NCI-H1930 (cell line): ENCODE results near the gene GLIS1.

Experiments used
- DNase-seq, 2 experiments: peaks; one replicate each; lab custom pipeline; 2025; lab: John Stamatoyannopoulos, UW

GLIS1 gene

GRCh38 chr1:53593758-53594380, 145.1 kb downstream of the GLIS1 start:
- DNase-seq, result no peak

- no peak for DNase-seq
Observed at GRCh38 chr1:53592985-53593757, 145.8 kb downstream of the GLIS1 start.

GRCh38 chr1:53592521-53592982, 146.4 kb downstream of the GLIS1 start:
- DNase-seq, result no peak

GRCh38 chr1:53591924-53592323, 147.0 kb downstream of the GLIS1 start:
- DNase-seq, result no peak

GRCh38 chr1:53590531-53591515, 148.1 kb downstream of the GLIS1 start:
- DNase-seq, result no peak

- no peak for DNase-seq
Observed at GRCh38 chr1:53590104-53590503, 148.9 kb downstream of the GLIS1 start.

- DNase-seq, result no peak
Observed at GRCh38 chr1:53589043-53589887, 149.7 kb downstream of the GLIS1 start.

GRCh38 chr1:53588053-53588779, 150.7 kb downstream of the GLIS1 start:
- no peak for DNase-seq

- DNase-seq, result no peak
Observed at GRCh38 chr1:53587252-53587988, 151.5 kb downstream of the GLIS1 start.

GRCh38 chr1:53586765-53587164, 152.2 kb downstream of the GLIS1 start:
- DNase-seq, result no peak

GRCh38 chr1:53585565-53585964, 153.4 kb downstream of the GLIS1 start:
- no peak for DNase-seq

- DNase-seq, result no peak
Observed at GRCh38 chr1:53585129-53585528, 153.8 kb downstream of the GLIS1 start.

- DNase-seq, result no peak
Observed at GRCh38 chr1:53584777-53585107, 154.2 kb downstream of the GLIS1 start.

- no peak for DNase-seq
Observed at GRCh38 chr1:53583868-53584776, 154.8 kb downstream of the GLIS1 start.

- no peak for DNase-seq
Observed at GRCh38 chr1:53583021-53583867, 155.7 kb downstream of the GLIS1 start.

- no peak for DNase-seq
Observed at GRCh38 chr1:53582211-53583020, 156.5 kb downstream of the GLIS1 start.

GRCh38 chr1:53581476-53581875, 157.5 kb downstream of the GLIS1 start:
- DNase-seq, result no peak
